NCI-H1417 (cell line): Measurements from ENCODE around the gene BACH1.
"Not testable (repeated sequence)": the region's sequence is repeated elsewhere in the genome, so short reads cannot be mapped to it uniquely, and the experiment has no call there.

ENCODE experiments used
- DNase-seq, 3 experiments: peaks; one replicate each; lab custom pipeline; 2025; lab: John Stamatoyannopoulos, UW

The BACH1 gene

GRCh38 chr21:29298348-29299045 lies at the start of gene BACH1:
Gene BACH1, plus strand, starts transcription at chr21:29298922. Its CDS starts 22,359 bp downstream, at chr21:29321281.
- DNase-seq = peak; percentile 82 to 92 (median 91)

- DNase-seq = not testable (repeated sequence)
Observed at GRCh38 chr21:29249289-29249688, 49.4 kb upstream of the BACH1 start.

GRCh38 chr21:29250636-29251035 lies 48.1 kb upstream of the BACH1 start:
- no peak for DNase-seq

- DNase-seq = not testable (repeated sequence)
Observed at GRCh38 chr21:29253861-29254260, 44.9 kb upstream of the BACH1 start.

GRCh38 chr21:29254550-29254949 lies 44.2 kb upstream of the BACH1 start:
- no peak for DNase-seq

GRCh38 chr21:29256126-29256910 lies 42.4 kb upstream of the BACH1 start:
- DNase-seq = no peak

- DNase-seq = no peak
Observed at GRCh38 chr21:29257701-29258100, 41.0 kb upstream of the BACH1 start.

- DNase-seq = no peak
Observed at GRCh38 chr21:29258626-29259338, 39.9 kb upstream of the BACH1 start.

GRCh38 chr21:29260461-29260860 lies 38.3 kb upstream of the BACH1 start:
- no peak for DNase-seq

GRCh38 chr21:29261555-29262540 lies 36.9 kb upstream of the BACH1 start:
- no peak for DNase-seq

- no peak for DNase-seq
Observed at GRCh38 chr21:29264721-29265120, 34.0 kb upstream of the BACH1 start.

GRCh38 chr21:29265690-29266479 lies 32.8 kb upstream of the BACH1 start:
- DNase-seq = no peak

- DNase-seq = peak in 1 of 3 experiments; percentile 26
Observed at GRCh38 chr21:29267666-29268065, 31.1 kb upstream of the BACH1 start.

- DNase-seq = no peak
Observed at GRCh38 chr21:29271927-29272333, 26.8 kb upstream of the BACH1 start.

- peak in 1 of 3 experiments; percentile 19 for DNase-seq
Observed at GRCh38 chr21:29277442-29277841, 21.3 kb upstream of the BACH1 start.

GRCh38 chr21:29279558-29279957 lies 19.2 kb upstream of the BACH1 start:
- no peak for DNase-seq

- DNase-seq = not testable (repeated sequence)
Observed at GRCh38 chr21:29281801-29282200, 16.9 kb upstream of the BACH1 start.

- no peak for DNase-seq
Observed at GRCh38 chr21:29287383-29287782, 11.3 kb upstream of the BACH1 start.

GRCh38 chr21:29288239-29288638 lies 10.5 kb upstream of the BACH1 start:
- DNase-seq = no peak

- DNase-seq = no peak
Observed at GRCh38 chr21:29289317-29289716, 9.4 kb upstream of the BACH1 start.

GRCh38 chr21:29290240-29290639 lies 8.5 kb upstream of the BACH1 start:
- no peak for DNase-seq
